Measurements from ENCODE around the gene EPN2. TPM values are rescaled to one million over a fixed set of nuclear protein-coding genes. Genes with fewer than 3 reads are reported as not detected.

The EPN2 gene
- polyA plus RNA-seq, 3 donors, result 0.93 TPM; not detected in 2

DNA sequence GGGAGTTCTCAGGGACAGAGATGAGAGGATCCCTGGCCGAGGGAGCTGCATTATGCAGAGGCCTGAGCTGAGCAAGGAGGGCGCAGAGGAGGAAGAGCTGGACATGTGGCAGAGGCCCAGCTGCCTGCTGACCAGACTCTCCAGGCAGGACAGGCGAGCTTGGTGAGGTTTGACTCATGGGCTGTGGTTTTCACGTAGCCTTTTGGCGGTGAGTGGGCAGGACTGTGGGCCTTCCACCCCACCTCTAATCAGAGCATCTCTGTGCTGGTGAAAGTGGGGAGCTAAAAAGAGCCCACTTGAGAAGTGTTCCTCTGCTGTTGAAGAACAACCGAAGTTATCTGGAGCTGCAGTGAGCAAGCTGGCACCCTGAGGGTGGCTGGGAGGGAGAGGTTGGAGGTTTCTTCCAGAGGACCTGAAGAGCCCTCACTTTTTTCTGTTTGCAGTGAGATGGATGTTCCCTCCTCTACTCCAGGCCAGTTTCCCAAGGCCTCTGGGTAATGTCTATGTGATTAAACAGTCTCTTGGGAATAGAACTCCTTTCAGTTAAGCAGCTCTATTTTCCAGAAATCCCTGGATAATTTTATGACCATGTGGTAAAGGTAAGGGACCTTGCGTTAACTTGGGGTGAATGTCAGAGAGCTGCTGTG lies 11.9 kb downstream of the EPN2 start:
- Histone ChIP-seq H3K4me1 (ENCODE audit: control insufficient read depth in 1 of 2, insufficient read depth in 2 of 2, low read length in 2 of 2) (no peaks in the 10 kb centered on the region), H3K36me3 (replicated peaks in 1 of 2; ENCODE audit: control insufficient read depth in 1 of 2, insufficient read depth in 2 of 2, low read length in 2 of 2) (no peaks in the 10 kb centered on the region), H2AFZ (ENCODE audit: insufficient read depth, low read depth, low read length, poor library complexity, severe bottlenecking) (no peak overlapping the region), H3K4me3 (replicated peaks in 1 of 3; ENCODE audit: low read depth in 2 of 3, low read length in 3 of 3) (no peak overlapping the region), H3K9ac (ENCODE audit: insufficient read depth, low read length, poor library complexity, severe bottlenecking) (no peak overlapping the region), H3K9me3 (replicated peaks in 1 of 2; ENCODE audit: control insufficient read depth in 1 of 2, insufficient read depth in 1 of 2, low read length in 2 of 2) (no peaks in the 10 kb centered on the region), H3K27ac (ENCODE audit: low read depth in 1 of 2, low read length in 2 of 2) (no peak overlapping the region), H3K4me2 (replicated peaks; ENCODE audit: extremely low read depth, low read length, poor library complexity, severe bottlenecking) (no peak overlapping the region), H3K27me3 (ENCODE audit: control insufficient read depth in 2 of 2, insufficient read depth in 2 of 2, low read length in 2 of 2) (peaks cover 0 to 9% of the 10 kb centered on the region in 2 donors), H3K79me2 (ENCODE audit: insufficient read depth, low read length) (no peaks in the 10 kb centered on the region), H4K20me1 (ENCODE audit: insufficient read depth, low read length) (no peaks in the 10 kb centered on the region)
- TF ChIP-seq CTCF (IDR thresholded peaks at IDR 0.05), result no peak
- intact Hi-C loops (cut with micrococcal nuclease), result no loop called here
- H3K36me3 Mint-ChIP-seq, result no peaks in the 10 kb centered on the region
- H3K9me3 Mint-ChIP-seq, result peaks cover 0 to 7% (median 4%) of the 10 kb centered on the region in 7 donors
- H3K4me3 Mint-ChIP-seq, result no peak overlapping the region
- H3K27ac Mint-ChIP-seq, result peak overlapping the region in 2 of 7 donors; percentile 9 to 36
- DNase-seq, result no peak
- 89% methylated on average over 5 of the region's 7 CpGs for WGBS (ENCODE audit: insufficient coverage)
- H3K4me1 Mint-ChIP-seq, result no peaks in the 10 kb centered on the region
- H3K27me3 Mint-ChIP-seq (ENCODE audit: low read depth in 3 of 3), result peaks cover 22 to 59% (median 40%) of the 10 kb centered on the region in 3 donors

GRCh38 chr17:19249681-19250080 lies 12.5 kb downstream of the EPN2 start:
- Mint-ChIP-seq H3K36me3 (no peaks in the 10 kb centered on the region), H3K4me1 (no peaks in the 10 kb centered on the region), H3K27me3 (ENCODE audit: low read depth in 3 of 3) (peaks cover 24 to 56% (median 35%) of the 10 kb centered on the region in 3 donors), H3K4me3 (peak overlapping the region in 1 of 2 donors; percentile 37), H3K27ac (no peak overlapping the region), H3K9me3 (peaks cover 0 to 7% (median 4%) of the 10 kb centered on the region in 7 donors)
- no peak for TF ChIP-seq CTCF (IDR thresholded peaks at IDR 0.05)
- Histone ChIP-seq H3K9ac (ENCODE audit: insufficient read depth, low read length, poor library complexity, severe bottlenecking) (no peak overlapping the region), H3K4me3 (replicated peaks in 1 of 3; ENCODE audit: low read depth in 2 of 3, low read length in 3 of 3) (no peak overlapping the region), H2AFZ (ENCODE audit: insufficient read depth, low read depth, low read length, poor library complexity, severe bottlenecking) (no peak overlapping the region), H4K20me1 (ENCODE audit: insufficient read depth, low read length) (no peaks in the 10 kb centered on the region), H3K9me3 (replicated peaks in 1 of 2; ENCODE audit: control insufficient read depth in 1 of 2, insufficient read depth in 1 of 2, low read length in 2 of 2) (no peaks in the 10 kb centered on the region), H3K79me2 (ENCODE audit: insufficient read depth, low read length) (no peaks in the 10 kb centered on the region), H3K4me2 (replicated peaks; ENCODE audit: extremely low read depth, low read length, poor library complexity, severe bottlenecking) (no peak overlapping the region), H3K27ac (ENCODE audit: low read depth in 1 of 2, low read length in 2 of 2) (no peak overlapping the region), H3K27me3 (ENCODE audit: control insufficient read depth in 2 of 2, insufficient read depth in 2 of 2, low read length in 2 of 2) (peaks cover 0 to 12% of the 10 kb centered on the region in 2 donors), H3K4me1 (ENCODE audit: control insufficient read depth in 1 of 2, insufficient read depth in 2 of 2, low read length in 2 of 2) (no peaks in the 10 kb centered on the region), H3K36me3 (replicated peaks in 1 of 2; ENCODE audit: control insufficient read depth in 1 of 2, insufficient read depth in 2 of 2, low read length in 2 of 2) (no peaks in the 10 kb centered on the region)
- DNase-seq, result no peak
- WGBS (ENCODE audit: insufficient coverage), result 100% methylated on average over 4 of the region's 7 CpGs
- intact Hi-C loops (cut with micrococcal nuclease), result no loop called here

All from CD14-positive monocyte (primary cell).